GM18511 (cell line): Measurements from ENCODE around the gene EMX2.
"Not testable (repeated sequence)": the region's sequence is repeated elsewhere in the genome, so short reads cannot be mapped to it uniquely, and the experiment has no call there.

Experiments
- ATAC-seq: cut with Tn5 transposase; IDR thresholded peaks from one replicate; pipeline ENCODE4 v1.9.1; 2021; ENCODE audit warnings: mild to moderate bottlenecking, moderate library complexity; ENCODE audit not compliant: unreplicated experiment

EMX2 gene

DNA sequence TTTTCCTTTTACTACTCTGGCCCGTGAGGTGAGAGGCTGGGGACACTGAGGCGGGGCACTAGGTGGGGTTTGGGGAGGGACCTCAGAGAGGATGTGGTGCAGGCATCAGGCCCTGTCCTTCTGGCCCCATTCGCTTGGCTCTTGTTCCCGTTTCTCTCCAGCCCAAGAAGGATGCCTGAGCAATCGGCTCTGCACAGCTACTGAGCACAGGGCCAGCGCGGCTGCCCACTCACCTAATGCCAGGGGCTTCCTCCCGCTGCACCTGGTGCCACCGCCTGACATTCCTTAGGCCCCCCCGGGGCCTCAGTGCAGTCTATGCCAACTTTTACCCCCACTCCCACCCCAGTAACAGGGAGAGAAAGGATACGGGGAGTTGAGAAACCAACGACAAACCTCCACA, 12.5 kb downstream of the EMX2 start:
- ATAC-seq, result no peak

GRCh38 chr10:117555863-117556262, 13.3 kb downstream of the EMX2 start:
- no peak for ATAC-seq

- no peak for ATAC-seq
These were observed 13.8 kb downstream of the EMX2 start for GRCh38 chr10:117556356-117556755.

- ATAC-seq, result no peak
These were observed 17.2 kb downstream of the EMX2 start for GRCh38 chr10:117559712-117560111.

- ATAC-seq, result no peak
These were observed 18.4 kb downstream of the EMX2 start for GRCh38 chr10:117560942-117561341.

- ATAC-seq, result no peak
These were observed 19.7 kb downstream of the EMX2 start for GRCh38 chr10:117562220-117562619.

- ATAC-seq, result no peak
These were observed 20.6 kb downstream of the EMX2 start for GRCh38 chr10:117562896-117563737.

DNA sequence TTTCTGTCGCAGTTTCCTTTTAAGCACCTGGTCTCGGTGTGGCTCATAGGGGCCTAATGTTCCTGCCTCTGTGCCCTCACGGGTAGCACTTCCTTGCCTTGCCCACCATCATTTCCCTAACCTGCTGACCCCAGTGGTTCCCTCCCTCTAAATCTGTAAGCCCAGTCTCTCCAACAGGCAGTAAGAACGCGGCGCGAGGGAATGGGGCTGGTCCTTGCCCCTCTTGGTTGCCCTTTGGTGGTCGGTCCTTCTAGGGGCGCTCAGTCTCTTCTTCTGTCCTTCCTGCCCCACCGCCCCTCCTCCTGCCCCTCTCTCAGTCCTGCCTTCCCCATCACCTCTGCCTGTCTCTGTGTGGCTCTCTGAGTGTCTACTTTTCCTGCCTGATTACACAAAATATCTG, 21.2 kb downstream of the EMX2 start:
- ATAC-seq, result no peak

DNA sequence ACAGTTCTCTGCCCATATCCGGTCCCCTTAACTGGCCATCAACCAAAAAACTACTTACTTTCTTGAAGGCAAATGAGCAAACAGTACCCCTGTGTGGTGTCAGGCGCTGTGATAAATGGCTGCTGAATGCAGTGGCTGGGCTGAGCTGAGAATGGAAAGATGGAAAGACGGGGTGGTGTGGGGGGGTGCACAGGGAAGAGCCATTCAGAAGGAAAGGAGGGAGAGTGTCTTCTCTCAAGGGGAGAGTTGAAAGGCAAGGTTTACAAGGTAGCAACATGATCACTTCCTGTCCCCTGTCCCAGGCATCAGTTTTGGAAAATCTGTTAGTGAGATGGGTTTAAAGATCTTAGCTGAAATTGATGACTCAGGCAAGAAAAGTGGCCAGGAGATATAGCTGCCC, 22.5 kb downstream of the EMX2 start:
- ATAC-seq, result no peak

DNA sequence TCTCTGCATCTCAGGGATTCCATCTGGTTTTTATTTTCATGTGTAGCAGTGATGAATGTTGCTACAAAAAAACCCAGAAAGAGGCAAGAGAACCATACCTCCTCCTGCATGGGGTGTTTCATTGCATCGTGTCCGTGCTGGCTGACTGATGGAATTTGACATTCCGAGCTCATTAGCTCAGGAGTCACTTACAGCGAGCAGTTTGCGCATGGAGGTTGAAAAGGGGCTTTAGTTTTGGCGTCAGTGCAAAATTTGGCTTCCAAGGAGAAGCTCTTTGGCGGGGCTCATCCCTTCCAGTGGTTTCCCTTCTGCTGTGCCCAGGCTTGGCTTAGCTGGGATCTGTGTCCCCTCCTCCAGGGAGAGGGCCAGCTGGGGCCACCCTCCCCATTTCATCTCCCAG, 25.8 kb downstream of the EMX2 start:
- ATAC-seq, result no peak

GRCh38 chr10:117569610-117570390, 27.3 kb downstream of the EMX2 start:
- ATAC-seq, result no peak

GRCh38 chr10:117570880-117571279, 28.3 kb downstream of the EMX2 start:
- no peak for ATAC-seq

GRCh38 chr10:117574498-117575146, 32.1 kb downstream of the EMX2 start:
- no peak for ATAC-seq

GRCh38 chr10:117578490-117578889, 35.9 kb downstream of the EMX2 start:
- ATAC-seq, result no peak

- ATAC-seq, result no peak
These were observed 36.5 kb downstream of the EMX2 start for GRCh38 chr10:117578999-117579590.

- ATAC-seq, result no peak
These were observed 39.4 kb downstream of the EMX2 start for GRCh38 chr10:117581961-117582360.

DNA sequence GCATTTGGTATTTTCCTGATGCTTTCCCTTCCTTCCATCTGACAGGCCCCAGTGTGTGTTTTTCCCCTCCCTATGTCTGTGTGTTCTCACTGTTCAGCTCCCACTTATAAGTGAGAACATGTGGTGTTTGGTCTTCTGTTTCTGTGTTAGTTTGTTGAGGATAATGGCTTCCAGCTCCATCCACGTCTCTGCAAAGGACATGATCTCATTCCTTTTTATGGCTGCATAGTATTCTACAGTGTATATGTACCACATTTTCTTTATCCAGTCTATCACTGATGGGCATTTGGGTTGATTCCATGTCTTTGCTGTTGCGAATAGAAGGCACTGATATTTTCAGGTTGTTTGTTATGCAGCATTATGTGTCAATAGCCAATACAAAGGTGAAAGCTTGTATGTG, 42.3 kb downstream of the EMX2 start:
- ATAC-seq, result not testable (repeated sequence)

DNA sequence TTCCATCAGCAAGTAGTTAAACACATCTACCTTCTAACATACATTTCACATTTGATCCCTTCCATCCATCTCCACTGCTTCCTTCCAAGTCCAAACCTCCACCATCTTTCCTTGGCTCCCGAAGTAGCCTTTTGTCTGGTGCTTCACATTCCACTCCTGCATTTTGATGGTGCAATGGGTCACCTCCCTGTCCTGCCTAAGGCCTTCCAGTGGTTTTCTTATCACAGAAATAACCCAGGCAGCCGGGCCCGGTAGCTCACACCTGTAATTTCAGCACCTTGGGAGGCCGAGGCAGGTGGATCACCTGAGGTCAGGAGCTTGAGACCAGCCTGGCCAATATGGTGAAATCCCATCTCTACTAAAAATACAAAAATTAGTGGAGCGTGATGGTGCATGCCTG, 44.5 kb downstream of the EMX2 start:
- no peak for ATAC-seq

DNA sequence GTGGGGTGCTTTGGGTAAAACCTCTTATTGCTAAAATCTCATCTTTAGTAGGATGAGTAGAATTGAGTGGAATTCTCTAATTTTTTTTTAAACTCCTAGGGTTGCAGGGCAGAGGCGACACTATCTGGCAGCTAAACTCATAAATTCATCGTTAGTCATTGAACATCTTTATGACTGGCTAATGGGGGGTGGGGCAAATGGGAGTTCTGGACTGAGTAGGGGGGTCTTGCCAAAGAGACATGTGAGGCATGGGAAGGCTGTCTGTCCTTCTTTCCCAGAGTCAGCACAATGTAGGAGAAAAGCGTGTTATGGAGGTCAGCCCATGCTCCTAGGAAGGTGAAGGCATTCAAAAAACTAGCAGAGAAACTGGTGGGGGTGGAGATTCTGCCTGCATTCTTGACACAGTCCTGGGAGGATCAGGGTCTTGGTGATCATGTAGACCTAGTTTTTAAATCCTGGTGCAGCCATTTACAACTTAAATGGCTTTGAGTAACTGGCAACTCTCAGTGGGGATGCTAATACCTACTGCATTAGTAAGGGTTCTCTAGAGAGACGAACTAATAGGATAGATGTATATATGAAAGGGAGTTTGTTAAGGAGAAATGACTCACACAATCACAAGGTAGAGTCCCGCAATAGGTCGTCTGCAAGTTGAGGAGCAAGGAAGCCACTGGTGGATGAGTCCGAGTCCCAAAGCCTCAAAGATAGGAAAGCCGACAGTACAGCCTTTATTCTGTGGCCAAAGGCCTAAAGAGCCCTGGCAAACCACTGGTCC, 47.7 kb downstream of the EMX2 start:
- ATAC-seq, result no peak

DNA sequence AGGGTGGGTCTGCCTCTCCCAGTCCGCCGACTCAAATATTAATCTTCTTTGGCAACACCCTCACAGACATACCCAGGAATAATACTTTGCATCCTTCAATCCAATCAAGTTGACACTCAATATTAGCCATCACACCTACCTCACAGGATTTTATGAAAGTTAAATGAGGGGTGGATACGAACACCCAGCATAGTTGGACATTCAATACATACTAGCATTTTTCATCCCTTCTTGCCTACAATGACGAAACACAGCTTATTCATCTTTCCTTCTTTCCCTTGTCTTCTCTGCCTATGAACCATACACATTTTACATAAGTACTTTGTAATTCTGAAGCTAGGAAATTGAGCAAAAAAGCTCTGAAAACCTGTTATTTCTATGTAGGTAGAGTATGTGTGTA, 48.5 kb downstream of the EMX2 start:
- ATAC-seq, result no peak

GRCh38 chr10:117594722-117595121, 52.2 kb downstream of the EMX2 start:
- no peak for ATAC-seq
